Stimulated activated naive CD8-positive, alpha-beta T cell treated with anti-CD3 and anti-CD28 coated beads, Interleukin-15, Interleukin-2, amounts not matched to agents 100 ng/mL and 50 ng/mL, for 24 hours (primary cell): ENCODE data around the gene SCN4A.
A peak's percentile ranks its signal among the peaks of the same experiment; 100 is the strongest.

Experiments used
- H3K27ac Mint-ChIP-seq: one replicate; pipeline ENCODE4 v1.8.0; 2021; ENCODE audit warnings: mild to moderate bottlenecking, mixed read lengths
- H3K27me3 Mint-ChIP-seq: one replicate; pipeline ENCODE4 v1.8.0; 2021; ENCODE audit warnings: mixed read lengths
- H3K36me3 Mint-ChIP-seq: one replicate; pipeline ENCODE4 v1.8.0; 2021; ENCODE audit warnings: low read depth, mixed read lengths
- H3K4me1 Mint-ChIP-seq: one replicate; pipeline ENCODE4 v1.8.0; 2021; ENCODE audit warnings: low read depth, mixed read lengths
- H3K4me3 Mint-ChIP-seq: one replicate; pipeline ENCODE4 v1.8.0; 2021; ENCODE audit warnings: mild to moderate bottlenecking, mixed read lengths
- H3K9me3 Mint-ChIP-seq: one replicate; pipeline ENCODE4 v1.8.0; 2021; ENCODE audit warnings: mixed read lengths

SCN4A gene

DNA sequence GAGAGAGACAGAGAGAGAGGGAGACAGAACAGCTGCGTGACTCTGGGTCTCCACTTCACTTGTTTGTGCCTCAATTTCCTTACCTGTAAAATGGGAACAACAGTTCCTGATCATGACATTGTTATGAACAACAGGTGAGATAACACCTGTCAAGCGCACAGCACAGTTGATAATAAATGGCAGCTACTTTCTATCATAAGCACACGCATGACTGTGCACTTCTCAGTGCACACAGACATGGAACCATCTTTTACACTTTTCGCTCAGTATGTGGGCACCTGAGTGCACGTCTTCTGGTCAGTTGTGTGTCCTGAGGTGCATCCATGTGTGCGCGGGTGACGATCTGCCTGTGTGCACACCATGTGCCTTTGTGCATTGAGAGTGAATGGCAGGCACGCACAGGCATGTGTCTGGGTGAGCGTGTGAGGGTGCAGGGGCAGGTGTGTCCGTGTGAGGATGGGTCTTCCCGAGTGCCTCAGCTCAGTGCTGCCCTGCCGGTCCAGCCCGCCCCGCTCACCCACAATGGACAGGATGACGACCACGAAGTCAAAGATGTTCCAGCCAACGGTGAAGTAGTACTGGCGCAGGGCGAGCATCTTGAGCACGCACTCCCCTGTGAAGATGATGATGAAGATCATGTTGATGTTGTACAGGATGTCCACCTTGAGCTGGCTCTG lies 30.3 kb downstream of the SCN4A start:
- Mint-ChIP-seq H3K27me3 (no peaks in the 10 kb centered on the region), H3K9me3 (no peaks in the 10 kb centered on the region), H3K4me3 (no peak overlapping the region), H3K4me1 (peaks cover 26% of the 10 kb centered on the region), H3K27ac (no peak overlapping the region), H3K36me3 (no peaks in the 10 kb centered on the region)

DNA sequence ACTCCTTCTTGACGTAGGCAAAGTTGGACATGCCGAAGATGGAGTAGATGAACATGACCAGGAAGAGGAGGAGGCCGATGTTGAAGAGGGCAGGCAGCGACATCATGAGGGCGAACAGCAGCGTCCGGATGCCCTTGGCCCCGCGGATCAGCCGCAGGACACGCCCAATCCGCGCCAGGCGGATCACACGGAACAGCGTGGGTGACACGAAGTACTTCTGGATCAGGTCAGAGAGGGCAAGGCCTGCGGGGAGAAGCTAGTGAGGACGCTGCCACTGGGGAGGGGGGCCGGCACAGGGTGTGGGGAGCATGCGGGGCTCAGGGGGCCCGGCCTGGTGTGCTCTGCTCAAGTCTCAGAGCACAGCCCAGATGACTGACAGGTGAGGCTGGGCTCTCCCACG lies 31.0 kb downstream of the SCN4A start:
- H3K4me1 Mint-ChIP-seq: peaks cover 25% of the 10 kb centered on the region
- H3K27ac Mint-ChIP-seq: no peak overlapping the region
- no peaks in the 10 kb centered on the region for H3K36me3 Mint-ChIP-seq
- no peak overlapping the region for H3K4me3 Mint-ChIP-seq
- no peaks in the 10 kb centered on the region for H3K27me3 Mint-ChIP-seq
- H3K9me3 Mint-ChIP-seq: no peaks in the 10 kb centered on the region

DNA sequence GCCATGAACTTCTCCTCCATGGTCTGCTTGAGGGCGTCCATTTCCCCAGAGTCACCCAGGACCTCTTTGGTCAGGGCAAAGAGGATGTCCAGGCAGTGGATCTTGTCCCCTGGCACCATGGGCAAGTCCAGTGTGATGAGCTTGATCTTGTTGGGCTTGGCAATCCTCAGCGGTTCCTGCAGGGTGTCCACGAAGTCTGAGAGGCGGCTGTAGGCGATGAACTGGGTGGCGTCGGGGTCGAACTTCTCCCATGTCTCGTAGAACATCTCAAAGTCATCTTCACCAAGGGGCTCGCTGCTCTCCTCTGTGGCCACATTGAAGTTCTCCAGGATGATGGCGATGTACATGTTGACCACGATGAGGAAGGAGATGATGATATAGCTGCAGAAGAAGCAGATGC lies 31.6 kb downstream of the SCN4A start:
- no peaks in the 10 kb centered on the region for H3K36me3 Mint-ChIP-seq
- no peak overlapping the region for H3K27ac Mint-ChIP-seq
- H3K4me1 Mint-ChIP-seq: peaks cover 19% of the 10 kb centered on the region
- H3K9me3 Mint-ChIP-seq: no peaks in the 10 kb centered on the region
- H3K4me3 Mint-ChIP-seq: no peak overlapping the region
- no peaks in the 10 kb centered on the region for H3K27me3 Mint-ChIP-seq

DNA sequence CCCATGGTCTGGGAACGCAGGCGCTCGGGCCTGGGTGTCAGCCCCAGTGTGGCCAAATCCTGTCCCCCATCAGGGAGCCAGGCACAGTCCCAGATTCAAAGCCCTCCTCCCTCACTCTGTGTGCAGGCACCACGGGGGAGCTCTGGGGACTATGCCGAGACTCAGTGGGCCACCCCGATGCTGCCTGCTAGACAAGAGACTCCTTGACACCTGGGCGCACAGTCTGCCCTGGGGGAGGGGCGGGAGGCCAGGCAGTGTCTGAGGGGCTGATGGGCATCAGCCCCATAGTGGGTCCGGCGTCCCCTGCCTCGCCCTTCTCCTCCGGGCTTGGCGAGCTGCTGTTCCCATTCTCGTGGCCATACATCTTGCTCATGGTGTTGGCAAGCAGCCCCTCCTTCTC lies 32.1 kb downstream of the SCN4A start:
- no peak overlapping the region for H3K27ac Mint-ChIP-seq
- H3K4me3 Mint-ChIP-seq: no peak overlapping the region
- H3K9me3 Mint-ChIP-seq: no peaks in the 10 kb centered on the region
- H3K36me3 Mint-ChIP-seq: no peaks in the 10 kb centered on the region
- H3K4me1 Mint-ChIP-seq: peaks cover 14% of the 10 kb centered on the region
- H3K27me3 Mint-ChIP-seq: no peaks in the 10 kb centered on the region

DNA sequence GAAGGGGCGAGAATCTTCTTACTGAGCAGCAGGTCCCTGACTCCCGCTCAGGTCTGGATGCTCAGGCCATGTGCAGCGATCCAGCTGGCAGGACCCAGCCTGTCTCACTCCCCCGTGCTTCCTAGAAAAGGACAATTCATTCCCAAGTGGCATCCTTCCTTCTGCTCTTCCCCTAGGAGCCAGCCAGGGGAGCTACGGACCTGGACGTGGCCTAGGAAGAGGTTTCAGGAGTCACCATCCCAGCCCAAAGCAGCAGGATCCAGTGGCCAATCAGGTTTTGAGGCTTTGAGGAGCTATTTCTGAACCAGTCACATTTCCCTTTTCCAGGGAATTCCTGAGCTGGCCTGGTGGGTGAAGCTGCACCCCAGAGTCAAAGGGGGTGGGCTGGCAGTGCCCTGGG lies 32.8 kb downstream of the SCN4A start:
- H3K4me1 Mint-ChIP-seq: peaks cover 10% of the 10 kb centered on the region
- no peaks in the 10 kb centered on the region for H3K9me3 Mint-ChIP-seq
- H3K27ac Mint-ChIP-seq: no peak overlapping the region
- H3K36me3 Mint-ChIP-seq: no peaks in the 10 kb centered on the region
- no peaks in the 10 kb centered on the region for H3K27me3 Mint-ChIP-seq
- no peak overlapping the region for H3K4me3 Mint-ChIP-seq

DNA sequence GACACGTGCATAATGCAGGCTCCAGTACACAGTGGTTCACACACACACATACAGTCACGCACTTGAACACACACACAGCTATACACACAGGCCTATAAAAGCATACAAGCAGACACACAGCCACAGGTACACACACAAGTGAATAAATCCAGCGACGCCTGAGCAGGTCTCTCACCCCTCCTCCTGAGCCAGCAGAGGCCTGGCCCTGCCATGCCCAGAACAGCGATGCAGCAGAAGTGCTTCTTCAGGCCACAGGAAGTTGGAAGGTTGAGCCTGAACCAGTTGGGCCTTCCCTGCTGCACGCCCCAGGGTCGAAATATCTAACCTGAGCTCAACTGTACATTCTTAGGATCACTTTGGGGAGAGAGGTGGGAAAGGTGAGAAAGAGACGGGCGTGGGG lies 33.3 kb downstream of the SCN4A start:
- Mint-ChIP-seq H3K27ac (no peak overlapping the region), H3K4me3 (no peak overlapping the region), H3K27me3 (no peaks in the 10 kb centered on the region), H3K4me1 (peaks cover 12% of the 10 kb centered on the region), H3K36me3 (no peaks in the 10 kb centered on the region), H3K9me3 (no peaks in the 10 kb centered on the region)

DNA sequence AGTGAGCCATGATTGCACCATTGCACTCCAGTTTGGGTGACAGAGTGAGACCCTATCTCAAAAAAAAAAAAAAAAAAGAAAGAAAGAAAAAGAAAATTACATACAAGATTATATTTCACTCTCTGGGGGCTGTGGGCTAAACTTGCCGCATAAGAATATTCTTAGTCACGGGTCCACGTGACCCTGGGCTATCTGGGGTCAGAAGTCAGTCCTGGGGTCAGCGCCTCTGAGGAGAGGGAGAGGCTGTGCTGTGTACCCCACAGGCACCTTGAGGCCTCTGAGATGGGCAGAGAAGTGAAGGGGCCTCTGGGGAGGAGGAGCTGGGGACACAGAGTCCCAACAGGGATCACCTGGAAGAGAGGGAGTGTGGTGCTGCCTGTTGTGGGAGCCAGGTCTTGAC lies 34.8 kb downstream of the SCN4A start:
- Mint-ChIP-seq H3K4me3 (no peak overlapping the region), H3K9me3 (no peaks in the 10 kb centered on the region), H3K27ac (no peak overlapping the region), H3K27me3 (no peaks in the 10 kb centered on the region), H3K36me3 (no peaks in the 10 kb centered on the region), H3K4me1 (peaks cover 16% of the 10 kb centered on the region)

DNA sequence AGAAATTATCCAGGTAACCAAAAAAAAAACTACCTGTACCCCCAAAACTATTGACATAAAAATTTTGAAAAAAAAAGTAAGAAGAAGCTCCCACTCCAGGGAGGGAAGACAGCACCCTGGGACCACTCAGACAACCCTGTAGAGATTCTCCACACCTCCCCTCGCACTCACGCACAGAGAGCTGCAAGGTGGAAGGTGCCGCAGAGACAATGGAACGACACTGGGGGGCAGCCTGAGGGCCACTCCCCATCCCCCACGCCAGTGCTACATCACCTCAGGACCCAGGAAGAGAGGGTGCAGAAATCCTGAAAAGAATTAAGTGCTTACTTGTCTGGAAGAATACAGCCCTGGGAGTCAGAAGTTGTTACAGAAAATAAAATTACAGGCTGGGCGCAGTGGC lies 35.4 kb downstream of the SCN4A start:
- H3K4me3 Mint-ChIP-seq: no peak overlapping the region
- no peaks in the 10 kb centered on the region for H3K36me3 Mint-ChIP-seq
- no peaks in the 10 kb centered on the region for H3K27me3 Mint-ChIP-seq
- no peak overlapping the region for H3K27ac Mint-ChIP-seq
- peaks cover 21% of the 10 kb centered on the region for H3K4me1 Mint-ChIP-seq
- no peaks in the 10 kb centered on the region for H3K9me3 Mint-ChIP-seq

DNA sequence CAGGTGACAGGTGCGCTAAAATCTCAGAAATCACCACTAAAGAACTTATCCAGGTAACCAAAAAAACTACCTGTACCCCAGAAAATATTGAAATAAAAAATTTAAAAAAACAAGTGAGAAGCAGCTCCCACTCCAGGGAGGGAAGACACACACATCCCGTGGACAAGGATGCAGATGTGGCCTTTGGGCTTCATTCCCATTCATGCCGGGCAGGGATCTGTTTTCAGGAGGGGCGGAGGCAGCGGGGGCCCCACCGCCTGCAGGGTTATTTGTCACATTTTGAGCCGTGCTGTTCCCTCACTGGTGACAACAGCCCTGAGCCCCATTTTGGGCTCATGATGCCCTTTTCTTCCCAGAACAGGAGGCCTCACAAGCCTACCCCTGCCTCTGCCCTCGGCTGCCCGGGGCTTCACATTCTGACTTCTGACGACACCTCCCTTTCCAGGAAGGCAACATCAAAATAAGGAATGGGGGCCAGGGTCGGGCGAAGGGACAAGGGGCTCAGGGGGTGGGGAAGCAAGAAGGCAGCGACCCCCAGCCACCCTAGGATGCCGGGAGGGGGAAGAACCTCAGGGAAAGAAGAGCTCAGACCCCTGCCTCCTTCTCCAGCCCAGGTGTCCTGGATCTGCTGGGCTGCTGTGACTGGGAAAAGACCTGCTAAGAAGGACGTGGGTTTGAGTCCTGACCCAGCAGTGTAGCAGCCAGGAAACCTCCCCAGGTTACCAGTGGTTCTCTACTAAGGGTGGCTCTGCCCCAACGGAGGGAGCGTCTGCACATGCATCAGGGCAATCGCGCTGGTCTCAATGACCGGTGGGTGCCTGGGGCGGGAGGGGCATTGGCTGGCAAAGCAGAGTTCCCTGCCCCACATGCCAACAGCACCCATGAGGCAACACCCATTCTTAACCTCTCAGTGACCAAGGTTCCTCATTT lies 38.3 kb downstream of the SCN4A start:
- Mint-ChIP-seq H3K9me3 (no peaks in the 10 kb centered on the region), H3K4me3 (no peak overlapping the region), H3K27me3 (no peaks in the 10 kb centered on the region), H3K36me3 (no peaks in the 10 kb centered on the region), H3K4me1 (peaks cover 35% of the 10 kb centered on the region), H3K27ac (no peak overlapping the region)

DNA sequence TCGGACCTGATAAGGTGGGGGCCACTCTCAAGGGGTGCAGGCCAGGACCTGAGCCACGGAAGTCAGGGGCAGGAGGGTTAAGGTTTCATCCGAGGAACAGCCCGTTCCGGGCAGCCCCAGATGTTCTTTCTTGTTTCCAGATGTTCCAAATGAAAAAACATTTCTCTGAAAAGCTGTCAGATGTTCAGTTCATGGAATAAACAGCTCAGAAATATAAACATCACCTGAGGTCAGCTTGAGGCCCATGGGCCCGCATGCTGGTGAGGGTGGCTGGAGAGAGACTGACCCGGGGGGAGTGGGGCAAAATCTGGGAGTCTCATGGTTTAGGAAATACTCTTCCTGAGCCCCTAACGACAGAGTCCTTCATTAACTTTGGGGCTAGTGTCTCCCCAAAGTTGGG lies 39.1 kb downstream of the SCN4A start:
- Mint-ChIP-seq H3K9me3 (no peaks in the 10 kb centered on the region), H3K27ac (no peak overlapping the region), H3K4me3 (no peak overlapping the region), H3K27me3 (no peaks in the 10 kb centered on the region), H3K36me3 (no peaks in the 10 kb centered on the region), H3K4me1 (peaks cover 30% of the 10 kb centered on the region)

DNA sequence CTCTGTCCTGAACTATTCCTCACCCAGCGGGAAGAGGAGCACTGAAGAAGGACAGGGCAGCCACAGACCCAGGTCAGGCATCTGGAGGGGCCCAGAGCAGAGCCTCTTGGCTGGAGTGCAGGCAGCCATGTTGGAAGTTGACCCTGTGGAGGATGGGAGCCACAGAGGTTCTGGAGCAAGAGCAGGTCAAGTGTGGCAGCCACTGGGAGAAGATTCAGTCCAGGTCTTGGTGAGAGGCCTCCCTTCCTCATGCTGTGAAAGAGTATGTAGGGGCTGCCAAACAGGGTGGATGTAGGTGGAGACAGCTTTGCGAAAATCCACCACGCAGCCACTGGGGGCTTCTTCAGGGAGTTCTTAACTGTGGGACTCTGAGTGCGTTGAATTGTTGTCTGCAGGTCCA lies 40.0 kb downstream of the SCN4A start:
- peaks cover 28% of the 10 kb centered on the region for H3K4me1 Mint-ChIP-seq
- no peaks in the 10 kb centered on the region for H3K36me3 Mint-ChIP-seq
- H3K27me3 Mint-ChIP-seq: no peaks in the 10 kb centered on the region
- H3K9me3 Mint-ChIP-seq: no peaks in the 10 kb centered on the region
- peak overlapping the region; percentile 74 for H3K27ac Mint-ChIP-seq
- peak overlapping the region; percentile 93 for H3K4me3 Mint-ChIP-seq

DNA sequence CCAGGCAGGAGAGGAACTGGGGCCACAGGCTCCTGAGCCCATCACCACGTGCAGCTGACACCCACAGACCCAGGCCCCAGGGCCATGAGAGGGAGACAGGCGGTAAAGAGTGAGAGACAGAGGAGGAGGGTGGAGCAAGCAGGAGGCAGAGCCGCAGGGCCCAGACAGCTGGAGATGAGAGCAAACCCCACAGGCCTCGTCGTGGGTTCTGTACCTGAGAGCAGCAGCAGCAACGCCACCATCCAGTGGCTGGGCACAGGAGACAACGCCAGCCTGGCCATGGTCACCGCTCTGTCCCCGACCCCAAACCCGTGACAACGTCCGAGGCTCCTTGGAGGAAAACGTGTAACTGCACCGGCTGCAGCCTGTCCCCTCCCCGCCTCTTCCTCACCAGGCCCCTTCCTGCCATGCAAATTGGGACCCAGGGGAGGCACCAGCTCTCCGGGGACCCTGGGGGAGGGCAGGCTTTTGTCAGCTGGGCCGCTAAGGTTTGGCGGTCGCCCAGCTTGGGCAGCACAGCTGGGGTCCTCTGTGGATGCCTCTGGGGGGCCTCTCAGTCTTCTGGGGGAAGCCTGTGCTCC lies 40.6 kb downstream of the SCN4A start, which contains the start of gene CD79B:
TSS of gene CD79B (minus strand) at position 351 of the 581 bp plus-strand sequence. CDS start at position 281, 70 bp downstream.
- Mint-ChIP-seq H3K4me3 (peak within 1 kb of the TSS; percentile 93), H3K4me1 (peaks cover 28% of the 10 kb centered on the region), H3K9me3 (no peaks in the 10 kb centered on the region), H3K27ac (peak within 1 kb of the TSS; percentile 96), H3K36me3 (no peaks in the 10 kb centered on the region), H3K27me3 (no peaks in the 10 kb centered on the region)

DNA sequence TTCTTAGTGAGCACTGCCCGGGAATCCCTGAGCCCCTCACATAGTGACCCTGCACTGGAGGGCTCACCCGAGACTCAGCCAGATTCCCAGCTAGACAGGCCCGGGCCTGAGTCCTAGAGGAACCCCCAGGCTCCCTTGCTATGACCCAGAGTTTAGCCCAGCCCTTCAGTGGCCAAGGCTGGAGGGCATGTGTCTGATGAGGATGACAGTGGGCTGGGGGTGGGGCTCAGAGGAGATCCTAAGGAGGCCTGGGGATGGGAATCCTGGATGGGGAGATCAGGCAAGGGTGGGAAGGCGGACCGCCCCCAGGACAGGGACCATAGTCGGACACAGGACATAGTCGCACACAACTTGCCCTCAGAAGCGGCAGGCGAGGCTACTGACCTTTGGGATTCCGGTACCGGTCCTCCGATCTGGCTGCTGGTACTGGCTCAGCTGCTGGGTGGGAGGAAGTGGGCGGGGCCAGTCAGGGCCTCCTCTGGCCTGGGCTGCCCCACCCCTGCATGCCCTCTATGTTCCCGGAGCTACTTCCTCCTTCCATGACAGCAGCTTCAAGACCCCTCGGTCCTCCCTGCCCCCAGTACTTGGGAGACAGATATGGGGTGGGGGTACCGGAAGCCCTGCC lies 41.7 kb downstream of the SCN4A start:
- no peaks in the 10 kb centered on the region for H3K36me3 Mint-ChIP-seq
- peak overlapping the region; percentile 96 for H3K27ac Mint-ChIP-seq
- H3K4me3 Mint-ChIP-seq: peak overlapping the region; percentile 93
- H3K4me1 Mint-ChIP-seq: peaks cover 28% of the 10 kb centered on the region
- no peaks in the 10 kb centered on the region for H3K27me3 Mint-ChIP-seq
- no peaks in the 10 kb centered on the region for H3K9me3 Mint-ChIP-seq

DNA sequence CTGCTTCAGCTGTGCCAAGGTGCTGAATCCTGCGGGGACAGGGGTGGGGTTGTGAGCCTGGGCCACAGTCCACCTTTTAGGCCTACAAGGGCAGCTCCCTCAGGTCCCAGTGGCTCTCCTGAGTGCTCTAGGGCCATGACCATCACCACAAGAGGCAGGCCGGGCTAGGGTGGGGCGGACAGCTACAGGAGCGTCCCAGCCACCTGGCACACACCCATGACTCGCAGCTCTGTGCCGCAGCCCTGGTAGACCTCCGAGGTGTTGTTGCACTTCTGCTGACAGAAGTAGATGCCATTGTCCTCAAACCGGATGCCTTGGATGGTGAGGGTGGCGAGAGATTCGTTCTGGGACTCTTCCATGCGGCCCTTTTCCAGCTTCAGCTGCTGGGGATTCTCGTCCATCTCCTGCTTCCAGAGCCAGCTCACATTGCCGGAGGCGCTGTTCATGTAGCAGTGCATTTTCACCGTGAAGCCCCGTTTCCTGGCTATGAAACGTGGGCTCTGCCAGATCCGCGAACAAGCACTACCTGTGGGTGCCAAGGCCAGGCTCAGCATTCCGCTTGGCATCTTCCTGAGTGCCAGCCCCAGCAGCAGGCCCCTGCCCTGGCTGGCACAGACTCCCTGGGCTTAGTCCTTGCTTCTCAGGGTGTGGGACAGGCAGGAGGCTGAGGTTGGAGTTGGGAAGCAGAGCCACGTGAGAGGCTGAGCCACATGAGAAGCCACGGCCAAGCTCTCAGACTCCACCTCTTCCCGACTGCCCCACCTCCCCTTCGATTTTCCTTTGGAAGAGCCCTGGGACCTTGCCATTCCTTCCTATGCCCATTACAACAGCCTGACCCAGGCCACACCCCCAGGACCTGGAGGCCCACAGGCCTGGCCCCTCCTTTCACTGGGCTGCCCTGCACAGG lies 42.6 kb downstream of the SCN4A start:
- Mint-ChIP-seq H3K4me1 (peaks cover 28% of the 10 kb centered on the region), H3K27ac (peak overlapping the region; percentile 34), H3K9me3 (no peaks in the 10 kb centered on the region), H3K4me3 (peak overlapping the region; percentile 93), H3K27me3 (no peaks in the 10 kb centered on the region), H3K36me3 (no peaks in the 10 kb centered on the region)
